H1 (cell line): ENCODE measurements around the gene MAFG.

Experiments
- EZH2 ChIP-seq: fragments of 200-600 bp; sonication (generic); IDR thresholded peaks from 2 replicates; pipeline ENCODE4 v1.7.1; 2012; ENCODE audit warnings: low read depth, mild to moderate bottlenecking, moderate library complexity, low read length, inconsistent platforms; ENCODE audit not compliant: severe bottlenecking
- POLR2AphosphoS5 ChIP-seq: IDR thresholded peaks from 2 replicates; pipeline ENCODE4 v1.6.1; 2011; ENCODE audit warnings: low read depth, low read length
- TBP ChIP-seq: IDR thresholded peaks from 2 replicates; pipeline ENCODE4 v1.6.1; 2011; ENCODE audit warnings: low read depth, low read length, improper control_type of control experiment

DNA sequence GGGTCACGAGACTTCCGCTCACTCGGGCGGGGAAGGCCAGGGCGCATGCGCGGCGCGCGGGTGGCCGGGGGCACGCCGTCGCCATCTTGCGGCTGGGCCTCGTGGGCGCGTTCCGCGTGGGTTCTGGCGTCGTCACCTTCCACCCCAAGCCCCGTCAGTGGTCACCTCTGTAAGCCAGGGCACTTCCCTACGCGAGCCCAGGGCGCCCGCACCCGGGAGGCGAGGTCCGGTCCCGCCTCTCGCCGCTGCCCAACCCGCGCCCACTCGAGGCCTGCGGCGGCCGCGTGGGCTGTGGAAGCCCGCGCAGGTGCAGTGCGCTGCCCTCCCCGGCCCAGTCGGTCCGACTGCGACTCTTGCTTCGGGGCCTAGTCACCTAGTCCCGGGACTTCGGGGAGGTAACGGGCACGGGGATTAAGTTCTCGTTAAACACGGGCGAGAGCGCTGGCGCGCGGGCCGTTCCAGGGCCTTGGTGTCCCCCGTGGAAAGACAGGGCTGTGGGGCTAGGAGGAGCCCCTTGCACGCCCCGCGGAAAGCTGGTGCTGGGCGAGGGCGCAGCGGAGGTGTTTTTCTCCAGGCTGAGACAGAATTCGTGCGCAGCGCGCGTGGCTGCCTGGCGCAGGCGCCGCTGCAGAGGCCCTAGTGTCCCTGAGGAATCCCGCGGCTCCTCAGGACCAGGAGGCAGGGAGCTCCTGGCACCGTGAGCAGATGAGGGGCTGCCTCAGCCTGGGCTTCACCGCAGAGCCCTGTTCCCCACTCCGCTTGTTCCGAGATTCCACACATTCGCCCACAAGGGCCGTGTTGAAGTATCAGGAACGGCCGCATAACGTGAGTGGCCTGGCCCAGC is 55.9 kb downstream of the MAFG start:
- TF ChIP-seq EZH2: no peak
- peak; percentile 78; the same call in 1 of the 2 replicates for TF ChIP-seq POLR2AphosphoS5
- TF ChIP-seq TBP: no peak
